NCI-H128 (cell line): ENCODE measurements around the gene CRYM.
A peak's percentile ranks its signal among the peaks of the same experiment; 100 is the strongest.
"Not testable (repeated sequence)": the region's sequence is repeated elsewhere in the genome, so short reads cannot be mapped to it uniquely, and the experiment has no call there.

Experiments
- DNase-seq: peaks from one replicate; lab custom pipeline; 2025; ENCODE audit not compliant: unreplicated experiment; lab: John Stamatoyannopoulos, UW

CRYM gene

GRCh38 chr16:21277927-21278706 lies at the start of gene CRYM:
TSS of gene CRYM (minus strand) at chr16:21278290. CDS start at chr16:21278251, 39 bp downstream.
- DNase-seq: peak; percentile 16

- no peak for DNase-seq
Observed at GRCh38 chr16:21327046-21327445, 49.0 kb upstream of the CRYM start.

- no peak for DNase-seq
Observed at GRCh38 chr16:21326459-21326858, 48.4 kb upstream of the CRYM start.

- DNase-seq: no peak
Observed at GRCh38 chr16:21324267-21324666, 46.2 kb upstream of the CRYM start.

- DNase-seq: not testable (repeated sequence)
Observed at GRCh38 chr16:21322251-21322650, 44.2 kb upstream of the CRYM start.

GRCh38 chr16:21321736-21322135 lies 43.6 kb upstream of the CRYM start:
- no peak for DNase-seq

- DNase-seq: no peak
Observed at GRCh38 chr16:21314339-21314738, 36.2 kb upstream of the CRYM start.

- DNase-seq: not testable (repeated sequence)
Observed at GRCh38 chr16:21312863-21313372, 34.8 kb upstream of the CRYM start.

- DNase-seq: not testable (repeated sequence)
Observed at GRCh38 chr16:21312046-21312445, 34.0 kb upstream of the CRYM start.

- not testable (repeated sequence) for DNase-seq
Observed at GRCh38 chr16:21306712-21307111, 28.6 kb upstream of the CRYM start.

GRCh38 chr16:21302898-21303528 lies 24.9 kb upstream of the CRYM start:
- DNase-seq: no peak

GRCh38 chr16:21302454-21302853 lies 24.4 kb upstream of the CRYM start:
- no peak for DNase-seq

- DNase-seq: no peak
Observed at GRCh38 chr16:21301895-21302291, 23.8 kb upstream of the CRYM start.

- peak; percentile 12 for DNase-seq
Observed at GRCh38 chr16:21301168-21301894, 23.2 kb upstream of the CRYM start.

GRCh38 chr16:21300309-21301167 lies 22.4 kb upstream of the CRYM start:
- peak; percentile 76 for DNase-seq

GRCh38 chr16:21289789-21290188 lies 11.7 kb upstream of the CRYM start:
- not testable (repeated sequence) for DNase-seq

GRCh38 chr16:21285314-21285713 lies 7.2 kb upstream of the CRYM start:
- DNase-seq: no peak

GRCh38 chr16:21284414-21284813 lies 6.3 kb upstream of the CRYM start:
- no peak for DNase-seq

- DNase-seq: no peak
Observed at GRCh38 chr16:21283521-21284289, 5.6 kb upstream of the CRYM start.
